WTC11 (cell line): ENCODE data around the gene ARMC9. TPM values are rescaled to one million over a fixed set of nuclear protein-coding genes. Genes with fewer than 3 reads are reported as not detected.

Experiments used
- ATAC-seq: fragments of 200-7000 bp; cut with Tn5 transposase; 2 replicates; pipeline ENCODE4 v1.10.0; 2021; ENCODE audit warnings: mild to moderate bottlenecking, moderate library complexity
- CTCF ChIA-PET: fragments of 300-600 bp; sonication (Branson Sonifier 250); formaldehyde crosslinking; loops from one replicate; lab custom pipeline; 2021; ENCODE audit warnings: antibody characterized with exemption; lab: Charles Lee
- POLR2A ChIA-PET: fragments of 350-600 bp; sonication (Branson Sonifier 250); formaldehyde crosslinking; loops from one replicate; lab custom pipeline; 2021; ENCODE audit warnings: antibody characterized with exemption; lab: Charles Lee
- DNase-seq: peaks from one replicate; pipeline ENCODE4 v3.0.0; 2021; ENCODE audit warnings: low spot score
- H3K27ac Mint-ChIP-seq: 2 replicates; pipeline ENCODE4 v1.8.0; 2021; ENCODE audit warnings: mixed read lengths
- H3K27me3 Mint-ChIP-seq: 2 replicates; pipeline ENCODE4 v1.8.0; 2021; ENCODE audit warnings: low read depth, mild to moderate bottlenecking, moderate library complexity, mixed read lengths
- H3K36me3 Mint-ChIP-seq: 2 replicates; pipeline ENCODE4 v1.8.0; 2021; ENCODE audit warnings: mixed read lengths
- H3K4me1 Mint-ChIP-seq: 2 replicates; pipeline ENCODE4 v1.8.0; 2022; ENCODE audit warnings: mixed read lengths
- H3K4me3 Mint-ChIP-seq: 2 replicates; pipeline ENCODE4 v1.8.0; 2021; ENCODE audit warnings: mild to moderate bottlenecking, moderate library complexity, mixed read lengths
- H3K9me3 Mint-ChIP-seq: 2 replicates; pipeline ENCODE4 v1.8.0; 2021; ENCODE audit warnings: mixed read lengths
- CBFB ChIP-seq: sonication (generic); formaldehyde crosslinking; IDR thresholded peaks from 2 replicates; pipeline ENCODE4 v1.8.1; 2022; ENCODE audit warnings: mild to moderate bottlenecking, low read depth, missing genetic modification reagents
- CREB1 ChIP-seq: sonication (generic); formaldehyde crosslinking; IDR thresholded peaks from 2 replicates; pipeline ENCODE4 v1.8.0; 2023; ENCODE audit warnings: mild to moderate bottlenecking, missing genetic modification reagents
- CTCF ChIP-seq: fragments of 200-600 bp; IDR thresholded peaks from 2 replicates; pipeline ENCODE4 v1.8.0; 2022; ENCODE audit warnings: antibody characterized with exemption
- FOXP4 ChIP-seq: sonication (generic); formaldehyde crosslinking; IDR thresholded peaks from 2 replicates; pipeline ENCODE4 v1.8.0; 2022; ENCODE audit warnings: mild to moderate bottlenecking, missing genetic modification reagents
- GABPB1 ChIP-seq: sonication (generic); formaldehyde crosslinking; IDR thresholded peaks from 2 replicates; pipeline ENCODE4 v1.8.1; 2023; ENCODE audit warnings: mild to moderate bottlenecking, missing genetic modification reagents
- HMGA2 ChIP-seq: fragments of 250-450 bp; sonication (Bioruptor Pico); IDR thresholded peaks from 2 replicates; pipeline ENCODE4 v1.4.0; 2021; ENCODE audit warnings: mild to moderate bottlenecking, moderate library complexity
- IRF1 ChIP-seq: sonication (generic); formaldehyde crosslinking; IDR thresholded peaks from 2 replicates; pipeline ENCODE4 v1.8.0; 2023; ENCODE audit warnings: missing genetic modification reagents
- JAZF1 ChIP-seq: fragments of 250-450 bp; sonication (Bioruptor Pico); IDR thresholded peaks from 2 replicates; pipeline ENCODE4 v1.9.0; 2021; ENCODE audit warnings: moderate library complexity, mild to moderate bottlenecking, inconsistent platforms
- NFATC4 ChIP-seq: fragments of 250-450 bp; sonication (Bioruptor Pico); IDR thresholded peaks from 2 replicates; pipeline ENCODE4 v1.9.0; 2021; ENCODE audit warnings: mild to moderate bottlenecking
- NFE2L1 ChIP-seq: sonication (generic); formaldehyde crosslinking; IDR thresholded peaks from 2 replicates; pipeline ENCODE4 v1.8.1; 2023; ENCODE audit warnings: missing genetic modification reagents
- OVOL2 ChIP-seq: fragments of 250-450 bp; sonication (Bioruptor Pico); IDR thresholded peaks from 2 replicates; pipeline ENCODE4 v1.9.0; 2021; ENCODE audit warnings: mild to moderate bottlenecking, borderline replicate concordance
- RELA ChIP-seq: sonication (generic); formaldehyde crosslinking; IDR thresholded peaks from 2 replicates; pipeline ENCODE4 v1.8.1; 2022; ENCODE audit warnings: missing genetic modification reagents, mild to moderate bottlenecking, borderline replicate concordance
- TEAD1 ChIP-seq: sonication (generic); formaldehyde crosslinking; IDR thresholded peaks from 2 replicates; pipeline ENCODE4 v1.8.0; 2022; ENCODE audit warnings: mild to moderate bottlenecking, missing genetic modification reagents
- TEAD4 ChIP-seq: sonication (generic); formaldehyde crosslinking; IDR thresholded peaks from 2 replicates; pipeline ENCODE4 v1.8.0; 2022; ENCODE audit warnings: mild to moderate bottlenecking, missing genetic modification reagents
- ZNF263 ChIP-seq: sonication (generic); formaldehyde crosslinking; IDR thresholded peaks from 2 replicates; pipeline ENCODE4 v1.8.1; 2022; ENCODE audit warnings: low read depth, mild to moderate bottlenecking, moderate library complexity, missing genetic modification reagents
- ZNF317 ChIP-seq: sonication (generic); formaldehyde crosslinking; IDR thresholded peaks from 2 replicates; pipeline ENCODE4 v1.8.1; 2023; ENCODE audit warnings: low read depth, mild to moderate bottlenecking, moderate library complexity, missing genetic modification reagents, borderline replicate concordance
- total RNA-seq: library from RNA; stranded (reverse); gene quantifications from 3 replicates; pipeline ENCODE4 v1.2.3, GENCODE V29; 2021
- TF ChIP-seq, protein P1 (sequence below): sonication (generic); formaldehyde crosslinking; IDR thresholded peaks from 2 replicates; pipeline ENCODE4 v1.8.1; 2022; ENCODE audit warnings: low read depth, mild to moderate bottlenecking, moderate library complexity, missing genetic modification reagents, borderline replicate concordance

Gene ARMC9
- total RNA-seq, 1 experiment from 2014 or later: 34.9 TPM

DNA sequence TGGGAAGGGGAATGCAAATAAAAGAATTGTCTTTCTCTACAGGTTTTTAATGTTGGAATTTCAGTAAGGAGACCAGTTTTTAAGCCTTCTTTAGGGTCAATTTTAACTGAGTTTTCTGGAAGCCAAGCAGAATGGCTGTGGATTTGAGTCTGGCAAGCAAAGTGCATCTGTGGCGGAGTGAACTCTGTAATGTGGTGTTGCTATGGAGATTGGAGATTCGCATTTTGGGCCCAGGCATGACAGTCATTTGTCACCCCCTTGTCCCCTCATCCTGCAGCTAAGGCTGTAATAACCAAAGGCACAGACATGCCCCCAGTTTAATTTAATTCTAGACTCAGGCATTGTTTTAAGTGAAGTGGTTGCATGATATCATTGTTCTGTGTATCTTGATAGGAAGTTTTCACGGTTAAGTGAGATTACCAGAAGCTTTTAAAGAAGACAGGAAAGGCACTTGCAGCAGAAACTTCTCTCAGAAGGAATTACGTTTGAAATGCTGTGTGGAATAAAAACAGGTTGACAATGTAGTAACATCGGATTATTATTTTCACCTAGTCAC, 30.6 kb downstream of the ARMC9 start:
- Mint-ChIP-seq H3K4me3 (no peak overlapping the region), H3K4me1 (peaks cover 21% of the 10 kb centered on the region), H3K9me3 (no peaks in the 10 kb centered on the region), H3K27ac (peak overlapping the region; percentile 73), H3K27me3 (no peaks in the 10 kb centered on the region)
- ChIA-PET CTCF (interaction anchor here (0.8 to 3.9 kb wide), 12 partner anchors 10 to 223 kb away, joined by 3 to 60 read pairs (median 10); no protein-coding TSS in a partner anchor), POLR2A (no interaction called here)
- no peak for ATAC-seq
- TF ChIP-seq CREB1 (CRISPR knock-in tag): no peak
- TF ChIP-seq, all 79 proteins: peak for 0
- H3K36me3 Mint-ChIP-seq: peaks cover 8% of the 10 kb centered on the region; the same call in 1 of the 2 replicates
- no peak for DNase-seq

DNA sequence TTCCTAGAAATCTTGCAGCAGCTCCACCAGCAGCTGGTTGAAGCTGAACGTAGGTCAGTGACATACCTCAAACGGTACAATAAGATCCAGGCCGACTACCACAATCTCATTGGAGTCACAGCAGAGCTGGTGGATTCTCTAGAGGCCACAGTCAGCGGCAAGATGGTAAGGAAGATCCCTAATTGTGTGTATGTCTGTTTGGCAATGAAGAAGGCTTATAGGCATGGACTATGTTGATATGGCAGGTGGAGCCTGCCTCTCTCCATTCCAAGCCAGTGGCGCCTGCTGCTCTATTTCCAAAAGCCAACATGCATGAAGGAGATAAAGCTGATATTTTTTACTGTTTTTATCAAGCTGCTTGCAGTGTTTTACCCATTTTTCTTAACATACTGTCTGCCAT, 36.8 kb downstream of the ARMC9 start:
- H3K4me3 Mint-ChIP-seq: no peak overlapping the region
- TF ChIP-seq TEAD1 (no peak), NFATC4 (CRISPR knock-in tag) (no peak), OVOL2 (CRISPR knock-in tag) (no peak), IRF1 (CRISPR knock-in tag) (no peak), GABPB1 (CRISPR knock-in tag) (no peak), TEAD4 (CRISPR knock-in tag) (no peak)
- TF ChIP-seq, protein P1, sequence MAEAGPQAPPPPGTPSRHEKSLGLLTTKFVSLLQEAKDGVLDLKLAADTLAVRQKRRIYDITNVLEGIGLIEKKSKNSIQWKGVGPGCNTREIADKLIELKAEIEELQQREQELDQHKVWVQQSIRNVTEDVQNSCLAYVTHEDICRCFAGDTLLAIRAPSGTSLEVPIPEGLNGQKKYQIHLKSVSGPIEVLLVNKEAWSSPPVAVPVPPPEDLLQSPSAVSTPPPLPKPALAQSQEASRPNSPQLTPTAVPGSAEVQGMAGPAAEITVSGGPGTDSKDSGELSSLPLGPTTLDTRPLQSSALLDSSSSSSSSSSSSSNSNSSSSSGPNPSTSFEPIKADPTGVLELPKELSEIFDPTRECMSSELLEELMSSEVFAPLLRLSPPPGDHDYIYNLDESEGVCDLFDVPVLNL (CRISPR knock-in tag): no peak
- TF ChIP-seq, all 79 proteins: peak for 0
- no peak for ATAC-seq
- H3K27me3 Mint-ChIP-seq: no peaks in the 10 kb centered on the region
- POLR2A ChIA-PET: no interaction called here
- H3K4me1 Mint-ChIP-seq: no peaks in the 10 kb centered on the region
- no peak overlapping the region for H3K27ac Mint-ChIP-seq
- CTCF ChIA-PET: no interaction called here
- no peaks in the 10 kb centered on the region for H3K9me3 Mint-ChIP-seq
- H3K36me3 Mint-ChIP-seq: peaks cover 21% of the 10 kb centered on the region
- no peak for DNase-seq

DNA sequence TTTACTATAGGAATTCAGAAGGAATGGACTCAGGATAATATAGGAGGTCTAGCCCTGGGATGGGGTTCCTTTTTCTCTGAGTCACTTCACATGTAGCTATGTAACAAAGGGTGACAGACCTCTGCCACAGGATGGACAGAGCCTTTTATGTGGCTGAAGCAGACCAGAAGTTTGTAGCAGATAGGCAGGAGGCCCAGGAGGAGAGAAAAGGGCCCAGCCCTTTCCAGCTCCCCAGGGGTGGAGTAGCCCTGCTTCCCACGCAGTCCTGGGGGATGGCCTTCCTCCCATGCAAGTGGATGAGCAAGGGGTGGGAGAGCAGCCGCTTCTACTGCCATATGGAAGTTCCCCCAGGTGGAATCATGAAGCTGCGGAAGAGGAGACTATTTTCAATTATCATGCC, 40.3 kb downstream of the ARMC9 start:
- CTCF ChIA-PET: interaction anchor here (1.1 to 1.3 kb wide), 2 partner anchors 11 to 12 kb away, joined by 4 to 6 read pairs; no protein-coding TSS in a partner anchor
- POLR2A ChIA-PET: no interaction called here

More for the DNA sequence above, 40.3 kb downstream of the ARMC9 start:
- no peak for ATAC-seq
- peaks cover 22% of the 10 kb centered on the region for H3K36me3 Mint-ChIP-seq
- H3K4me1 Mint-ChIP-seq: no peaks in the 10 kb centered on the region
- H3K9me3 Mint-ChIP-seq: no peaks in the 10 kb centered on the region
- no peak overlapping the region for H3K4me3 Mint-ChIP-seq
- no peak for DNase-seq
- TF ChIP-seq JAZF1 (CRISPR knock-in tag): no peak
- TF ChIP-seq ZNF317: no peak
- TF ChIP-seq FOXP4 (CRISPR knock-in tag): no peak
- no peak for TF ChIP-seq GABPB1 (CRISPR knock-in tag)
- TF ChIP-seq ZNF263 (CRISPR knock-in tag): no peak
- TF ChIP-seq NFE2L1 (CRISPR knock-in tag): no peak
- TF ChIP-seq RELA (CRISPR knock-in tag): no peak
- TF ChIP-seq CBFB: no peak
- TF ChIP-seq CTCF: no peak
- no peak for TF ChIP-seq HMGA2 (CRISPR knock-in tag)
- TF ChIP-seq, all 79 proteins: peak for 0
- H3K27ac Mint-ChIP-seq: no peak overlapping the region
- H3K27me3 Mint-ChIP-seq: no peaks in the 10 kb centered on the region
